HepG2 (cell line): ENCODE results near the gene MAPK8IP1. TPM values are rescaled to one million over a fixed set of nuclear protein-coding genes. Genes with fewer than 3 reads are reported as not detected.

Experiments
- ARNTL ChIP-seq: sonication (generic); formaldehyde crosslinking; IDR thresholded peaks from 2 replicates; pipeline ENCODE4 v1.4.0; 2020; ENCODE audit warnings: mild to moderate bottlenecking, missing genetic modification reagents
- ATF7-NPFF ChIP-seq: sonication (generic); formaldehyde crosslinking; IDR thresholded peaks from 2 replicates; pipeline ENCODE4 v1.8.1; 2023; ENCODE audit warnings: mild to moderate bottlenecking, low read depth, missing genetic modification reagents, moderate library complexity
- HMG20A ChIP-seq: IDR thresholded peaks from 2 replicates; pipeline ENCODE4 v1.6.1; 2016; ENCODE audit warnings: borderline replicate concordance
- KDM2A ChIP-seq: sonication (generic); formaldehyde crosslinking; IDR thresholded peaks from 2 replicates; pipeline ENCODE4 v1.4.0; 2020; ENCODE audit warnings: low read depth, missing genetic modification reagents, borderline replicate concordance
- NFKBIZ ChIP-seq: IDR thresholded peaks from 2 replicates; pipeline ENCODE4 v1.6.1; 2018; ENCODE audit warnings: missing genetic modification reagents, missing compliant biosample characterization
- NKX3-1 ChIP-seq: sonication (generic); formaldehyde crosslinking; IDR thresholded peaks from 2 replicates; pipeline ENCODE4 v1.5.0; 2020; ENCODE audit warnings: missing genetic modification reagents
- RBFOX2 ChIP-seq: fragments of 200-400 bp; formaldehyde crosslinking; IDR thresholded peaks from 2 replicates; pipeline ENCODE4 v1.6.1; 2017; ENCODE audit warnings: low read depth, mild to moderate bottlenecking, low read length
- RELA ChIP-seq: sonication (generic); formaldehyde crosslinking; IDR thresholded peaks from 2 replicates; pipeline ENCODE4 v1.4.0; 2020; ENCODE audit warnings: missing genetic modification reagents
- TAF15 ChIP-seq: fragments of 200-400 bp; formaldehyde crosslinking; IDR thresholded peaks from one replicate; pipeline ENCODE4 v1.6.1; 2018; ENCODE audit warnings: mild to moderate bottlenecking, low read depth, low read length; ENCODE audit not compliant: poor library complexity, severe bottlenecking
- TBP ChIP-seq: sonication (generic); formaldehyde crosslinking; IDR thresholded peaks from 2 replicates; pipeline ENCODE4 v1.5.0; 2020; ENCODE audit warnings: missing genetic modification reagents
- TBX3 ChIP-seq: fragments of 450-650 bp; IDR thresholded peaks from 2 replicates; pipeline ENCODE4 v1.6.1; 2017; ENCODE audit warnings: antibody characterized with exemption, mild to moderate bottlenecking, inconsistent platforms, borderline replicate concordance
- WIZ ChIP-seq: sonication (generic); formaldehyde crosslinking; IDR thresholded peaks from 2 replicates; pipeline ENCODE4 v1.5.1; 2020; ENCODE audit warnings: mild to moderate bottlenecking, missing genetic modification reagents
- ZC3H4 ChIP-seq: sonication (generic); formaldehyde crosslinking; IDR thresholded peaks from 2 replicates; pipeline ENCODE4 v1.4.0; 2020; ENCODE audit warnings: missing genetic modification reagents, borderline replicate concordance
- ZFY ChIP-seq: sonication (generic); formaldehyde crosslinking; IDR thresholded peaks from 2 replicates; pipeline ENCODE4 v1.4.0; 2020; ENCODE audit warnings: missing genetic modification reagents
- ZNF20 ChIP-seq: sonication (generic); formaldehyde crosslinking; IDR thresholded peaks from 2 replicates; pipeline ENCODE4 v1.4.0; 2020; ENCODE audit warnings: mild to moderate bottlenecking, moderate library complexity, missing genetic modification reagents
- ZNF317 ChIP-seq: sonication (generic); formaldehyde crosslinking; IDR thresholded peaks from 2 replicates; pipeline ENCODE4 v1.5.0; 2020; ENCODE audit warnings: mild to moderate bottlenecking, missing genetic modification reagents
- ZNF446 ChIP-seq: sonication (generic); formaldehyde crosslinking; IDR thresholded peaks from 2 replicates; pipeline ENCODE4 v1.5.0; 2020; ENCODE audit warnings: mild to moderate bottlenecking, missing genetic modification reagents
- ZNF660 ChIP-seq: sonication (generic); formaldehyde crosslinking; IDR thresholded peaks from 2 replicates; pipeline ENCODE4 v1.5.1; 2020; ENCODE audit warnings: mild to moderate bottlenecking, low read depth, missing genetic modification reagents, borderline replicate concordance
- ZNF761 ChIP-seq: sonication (generic); formaldehyde crosslinking; conservative IDR thresholded peaks from 2 replicates; pipeline ENCODE4 v1.4.0; 2020; ENCODE audit warnings: mild to moderate bottlenecking, missing genetic modification reagents
- polyA plus RNA-seq, 8 experiments: library from polyadenylated mRNA; depleted of rRNA in 3 of 8; stranded (reverse) in 7 of 8; unstranded in 1 of 8; fragments of >200 nt; fragmentation: Illumina TruSeq in 4 of 8; extraction: Trizol in 4 of 8; gene quantifications; 2 replicates each; pipeline versions ENCODE4 v1.2.1 to v1.2.3, GENCODE V29; 2011 to 2016; ENCODE audit warnings: low read depth in 4 of 8, missing spikeins in 1 of 8, mixed read lengths in 1 of 8; ENCODE audit not compliant: insufficient read depth in 1 of 8
- total RNA-seq, 5 experiments: library from RNA; depleted of rRNA; stranded (reverse); fragments of >200 nt; fragmentation: Illumina TruSeq; extraction: Trizol; gene quantifications; 2 replicates each; pipeline ENCODE4 v1.2.3, GENCODE V29; 2016; ENCODE audit warnings: low read depth in 1 of 5
- TF ChIP-seq, protein P1 (sequence below): sonication (generic); formaldehyde crosslinking; IDR thresholded peaks from 2 replicates; pipeline ENCODE4 v1.5.0; 2020; ENCODE audit warnings: mild to moderate bottlenecking, missing genetic modification reagents
- TF ChIP-seq, protein P2 (sequence below): sonication (generic); formaldehyde crosslinking; conservative IDR thresholded peaks from 2 replicates; pipeline ENCODE4 v1.5.0; 2020; ENCODE audit warnings: missing genetic modification reagents
- TF ChIP-seq, protein P3 (sequence below): sonication (generic); formaldehyde crosslinking; IDR thresholded peaks from 2 replicates; pipeline ENCODE4 v1.8.1; 2023; ENCODE audit warnings: mild to moderate bottlenecking, missing genetic modification reagents, borderline replicate concordance
- TF ChIP-seq, protein P4 (sequence below): sonication (generic); formaldehyde crosslinking; IDR thresholded peaks from 2 replicates; pipeline ENCODE4 v1.4.0; 2020; ENCODE audit warnings: missing genetic modification reagents
- TF ChIP-seq, protein P5 (sequence below): sonication (generic); formaldehyde crosslinking; IDR thresholded peaks from 2 replicates; pipeline ENCODE4 v1.4.0; 2020; ENCODE audit warnings: missing genetic modification reagents

MAPK8IP1 gene
- total and polyA plus RNA-seq, 2 of the 13 experiments (the other 11 are each of a cell fraction or from before 2014, with no cell fraction given), result 2.2 to 4.2 TPM

DNA sequence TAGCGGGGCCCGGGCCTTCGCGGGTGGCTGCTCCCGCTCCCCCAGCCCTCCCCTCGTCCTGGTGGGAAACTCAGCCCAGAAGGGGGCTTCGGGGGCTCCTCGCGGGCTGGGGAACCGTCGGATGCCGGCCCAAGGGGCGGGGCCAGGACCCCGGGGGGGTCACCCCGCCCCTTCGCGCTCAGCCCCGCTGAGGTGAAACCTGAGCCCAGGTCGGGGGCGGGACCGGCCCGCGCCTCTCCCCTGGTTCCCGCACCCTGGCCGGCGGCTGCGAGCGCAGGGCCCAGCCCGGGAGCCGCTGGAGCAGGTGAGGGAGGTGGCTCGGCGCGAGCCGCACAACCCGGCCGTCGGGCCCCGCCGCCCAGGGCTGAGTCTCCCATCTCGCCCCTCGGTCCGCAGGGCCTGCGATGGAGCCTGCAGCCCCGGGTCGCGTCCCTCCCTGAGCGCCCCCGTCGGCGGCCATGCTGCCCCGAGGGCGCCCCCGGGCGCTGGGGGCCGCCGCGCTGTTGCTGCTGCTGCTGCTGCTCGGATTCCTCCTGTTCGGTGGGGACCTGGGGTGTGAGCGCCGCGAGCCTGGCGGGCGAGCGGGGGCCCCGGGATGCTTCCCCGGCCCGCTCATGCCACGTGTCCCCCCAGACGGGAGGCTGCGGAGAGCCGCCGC lies 37.1 kb downstream of the MAPK8IP1 start, which contains the start of gene LARGE2 (continued):
- TF ChIP-seq ZC3H4, result no peak
- TF ChIP-seq NKX3-1 (CRISPR knock-in tag), result no peak
- TF ChIP-seq RELA (CRISPR knock-in tag), result no peak
- TF ChIP-seq, protein P1, sequence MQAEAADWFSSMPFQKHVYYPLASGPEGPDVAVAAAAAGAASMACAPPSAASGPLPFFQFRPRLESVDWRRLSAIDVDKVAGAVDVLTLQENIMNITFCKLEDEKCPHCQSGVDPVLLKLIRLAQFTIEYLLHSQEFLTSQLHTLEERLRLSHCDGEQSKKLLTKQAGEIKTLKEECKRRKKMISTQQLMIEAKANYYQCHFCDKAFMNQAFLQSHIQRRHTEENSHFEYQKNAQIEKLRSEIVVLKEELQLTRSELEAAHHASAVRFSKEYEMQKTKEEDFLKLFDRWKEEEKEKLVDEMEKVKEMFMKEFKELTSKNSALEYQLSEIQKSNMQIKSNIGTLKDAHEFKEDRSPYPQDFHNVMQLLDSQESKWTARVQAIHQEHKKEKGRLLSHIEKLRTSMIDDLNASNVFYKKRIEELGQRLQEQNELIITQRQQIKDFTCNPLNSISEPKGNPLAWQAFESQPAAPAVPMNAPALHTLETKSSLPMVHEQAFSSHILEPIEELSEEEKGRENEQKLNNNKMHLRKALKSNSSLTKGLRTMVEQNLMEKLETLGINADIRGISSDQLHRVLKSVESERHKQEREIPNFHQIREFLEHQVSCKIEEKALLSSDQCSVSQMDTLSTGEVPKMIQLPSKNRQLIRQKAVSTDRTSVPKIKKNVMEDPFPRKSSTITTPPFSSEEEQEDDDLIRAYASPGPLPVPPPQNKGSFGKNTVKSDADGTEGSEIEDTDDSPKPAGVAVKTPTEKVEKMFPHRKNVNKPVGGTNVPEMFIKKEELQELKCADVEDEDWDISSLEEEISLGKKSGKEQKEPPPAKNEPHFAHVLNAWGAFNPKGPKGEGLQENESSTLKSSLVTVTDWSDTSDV, result no peak
- no peak for TF ChIP-seq ZNF660 (CRISPR knock-in tag)
- peak; percentile 73 for TF ChIP-seq RBFOX2
- no peak; the same call in 1 of the 2 replicates for TF ChIP-seq KDM2A (CRISPR knock-in tag)
- TF ChIP-seq ZNF20 (CRISPR knock-in tag), result no peak
- no peak for TF ChIP-seq TBX3
- TF ChIP-seq HMG20A (CRISPR knock-in tag), result no peak
- no peak for TF ChIP-seq NFKBIZ (CRISPR knock-in tag)
- TF ChIP-seq ZNF317 (CRISPR knock-in tag), result no peak
- TF ChIP-seq, protein P2, sequence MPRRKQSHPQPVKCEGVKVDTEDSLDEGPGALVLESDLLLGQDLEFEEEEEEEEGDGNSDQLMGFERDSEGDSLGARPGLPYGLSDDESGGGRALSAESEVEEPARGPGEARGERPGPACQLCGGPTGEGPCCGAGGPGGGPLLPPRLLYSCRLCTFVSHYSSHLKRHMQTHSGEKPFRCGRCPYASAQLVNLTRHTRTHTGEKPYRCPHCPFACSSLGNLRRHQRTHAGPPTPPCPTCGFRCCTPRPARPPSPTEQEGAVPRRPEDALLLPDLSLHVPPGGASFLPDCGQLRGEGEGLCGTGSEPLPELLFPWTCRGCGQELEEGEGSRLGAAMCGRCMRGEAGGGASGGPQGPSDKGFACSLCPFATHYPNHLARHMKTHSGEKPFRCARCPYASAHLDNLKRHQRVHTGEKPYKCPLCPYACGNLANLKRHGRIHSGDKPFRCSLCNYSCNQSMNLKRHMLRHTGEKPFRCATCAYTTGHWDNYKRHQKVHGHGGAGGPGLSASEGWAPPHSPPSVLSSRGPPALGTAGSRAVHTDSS, result no peak
- no peak for TF ChIP-seq TAF15
- TF ChIP-seq WIZ, result 0 out of 2 replicates have a peak, but pooled peaks have one; percentile 16
- TF ChIP-seq, protein P3, sequence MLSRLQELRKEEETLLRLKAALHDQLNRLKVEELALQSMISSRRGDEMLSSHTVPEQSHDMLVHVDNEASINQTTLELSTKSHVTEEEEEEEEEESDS (CRISPR knock-in tag), result no peak
- TF ChIP-seq TBP (CRISPR knock-in tag), result 0 out of 2 replicates have a peak, but pooled peaks have one; percentile 44
- TF ChIP-seq ZNF446 (CRISPR knock-in tag), result no peak; the same call in none of the 2 replicates
- 0 out of 2 replicates have a peak, but pooled peaks have one; percentile 14 for TF ChIP-seq ATF7-NPFF (CRISPR knock-in tag)
- TF ChIP-seq, protein P4, sequence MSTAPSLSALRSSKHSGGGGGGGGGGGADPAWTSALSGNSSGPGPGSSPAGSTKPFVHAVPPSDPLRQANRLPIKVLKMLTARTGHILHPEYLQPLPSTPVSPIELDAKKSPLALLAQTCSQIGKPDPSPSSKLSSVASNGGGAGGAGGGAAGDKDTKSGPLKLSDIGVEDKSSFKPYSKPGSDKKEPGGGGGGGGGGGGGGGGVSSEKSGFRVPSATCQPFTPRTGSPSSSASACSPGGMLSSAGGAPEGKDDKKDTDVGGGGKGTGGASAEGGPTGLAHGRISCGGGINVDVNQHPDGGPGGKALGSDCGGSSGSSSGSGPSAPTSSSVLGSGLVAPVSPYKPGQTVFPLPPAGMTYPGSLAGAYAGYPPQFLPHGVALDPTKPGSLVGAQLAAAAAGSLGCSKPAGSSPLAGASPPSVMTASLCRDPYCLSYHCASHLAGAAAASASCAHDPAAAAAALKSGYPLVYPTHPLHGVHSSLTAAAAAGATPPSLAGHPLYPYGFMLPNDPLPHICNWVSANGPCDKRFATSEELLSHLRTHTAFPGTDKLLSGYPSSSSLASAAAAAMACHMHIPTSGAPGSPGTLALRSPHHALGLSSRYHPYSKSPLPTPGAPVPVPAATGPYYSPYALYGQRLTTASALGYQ (CRISPR knock-in tag), result no peak; the same call in 1 of the 2 replicates
- TF ChIP-seq, protein P5, sequence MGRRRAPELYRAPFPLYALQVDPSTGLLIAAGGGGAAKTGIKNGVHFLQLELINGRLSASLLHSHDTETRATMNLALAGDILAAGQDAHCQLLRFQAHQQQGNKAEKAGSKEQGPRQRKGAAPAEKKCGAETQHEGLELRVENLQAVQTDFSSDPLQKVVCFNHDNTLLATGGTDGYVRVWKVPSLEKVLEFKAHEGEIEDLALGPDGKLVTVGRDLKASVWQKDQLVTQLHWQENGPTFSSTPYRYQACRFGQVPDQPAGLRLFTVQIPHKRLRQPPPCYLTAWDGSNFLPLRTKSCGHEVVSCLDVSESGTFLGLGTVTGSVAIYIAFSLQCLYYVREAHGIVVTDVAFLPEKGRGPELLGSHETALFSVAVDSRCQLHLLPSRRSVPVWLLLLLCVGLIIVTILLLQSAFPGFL (CRISPR knock-in tag), result no peak
- 0 out of 2 replicates have a peak, but pooled peaks have one; percentile 2 for TF ChIP-seq ZNF761 (CRISPR knock-in tag)
- TF ChIP-seq ZFY (CRISPR knock-in tag), result no peak; the same call in 1 of the 2 replicates
- no peak for TF ChIP-seq ARNTL (CRISPR knock-in tag)
